ENCODE data around the gene IFT88. TPM values are rescaled to one million over a fixed set of nuclear protein-coding genes. Genes with fewer than 3 reads are reported as not detected.

IFT88 gene
- polyA plus RNA-seq, 3 donors = 2.9 to 4.5 (median 4.1) TPM

DNA sequence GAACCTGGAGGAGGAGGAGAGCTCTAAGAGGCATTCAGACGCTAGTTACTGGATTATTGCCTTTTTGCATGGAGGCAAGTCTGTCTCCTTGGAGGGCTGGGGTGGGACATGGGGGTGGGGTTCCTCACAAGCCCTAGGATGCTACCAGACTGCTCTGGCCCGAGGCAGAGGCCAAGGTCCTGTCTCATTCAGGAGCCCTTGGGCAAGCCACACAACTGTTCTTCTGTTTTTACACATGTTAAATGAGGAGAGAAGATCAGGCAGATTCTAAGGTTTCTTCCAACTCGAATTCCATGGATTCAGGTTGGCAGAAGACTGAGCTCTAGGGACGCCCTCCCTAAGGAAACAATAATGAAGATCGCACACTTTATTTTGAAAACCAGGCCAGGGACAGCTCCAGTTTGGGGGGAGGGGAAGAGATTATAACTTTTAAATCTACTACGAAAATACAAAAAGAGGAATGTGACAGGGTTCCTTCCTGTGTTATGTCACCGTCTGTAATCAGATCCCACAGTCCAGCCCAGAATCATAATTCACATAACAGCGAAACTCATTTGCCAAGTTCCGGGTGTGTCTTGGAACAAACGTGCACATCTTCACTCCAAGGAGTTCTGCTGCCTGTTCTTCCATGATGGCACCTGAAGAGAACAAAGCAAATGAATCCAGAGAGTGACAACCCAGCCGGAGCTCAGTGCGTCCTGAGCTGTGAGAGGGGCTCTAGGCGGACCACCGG lies 161.8 kb downstream of the IFT88 start:
- no peaks in the 10 kb centered on the region for H3K9me3 ChIP-seq (replicated peaks in 1 of 2; ENCODE audit: control insufficient read depth in 1 of 2, insufficient read depth in 1 of 2, low read length in 2 of 2)
- no peak overlapping the region for H3K4me2 ChIP-seq (replicated peaks; ENCODE audit: extremely low read depth, low read length, poor library complexity, severe bottlenecking)
- no peak overlapping the region for H3K4me3 Mint-ChIP-seq
- peaks cover 0 to 3% (median 0%) of the 10 kb centered on the region in 7 donors for H3K9me3 Mint-ChIP-seq
- peaks cover 14% of the 10 kb centered on the region for H3K4me1 Mint-ChIP-seq
- intact Hi-C loops (cut with micrococcal nuclease) = no loop called here
- no peaks in the 10 kb centered on the region for H3K36me3 ChIP-seq (replicated peaks in 1 of 2; ENCODE audit: control insufficient read depth in 1 of 2, insufficient read depth in 2 of 2, low read length in 2 of 2)
- peaks cover 3 to 4% of the 10 kb centered on the region in 2 donors for H3K36me3 Mint-ChIP-seq
- H3K27me3 Mint-ChIP-seq (ENCODE audit: low read depth in 3 of 3) = no peaks in the 10 kb centered on the region
- no peaks in the 10 kb centered on the region for H3K27me3 ChIP-seq (ENCODE audit: control insufficient read depth in 2 of 2, insufficient read depth in 2 of 2, low read length in 2 of 2)
- TF ChIP-seq CTCF (IDR thresholded peaks at IDR 0.05) = no peak
- peaks cover 0 to 3% of the 10 kb centered on the region in 2 donors for H3K4me1 ChIP-seq (ENCODE audit: control insufficient read depth in 1 of 2, insufficient read depth in 2 of 2, low read length in 2 of 2)
- H3K9ac ChIP-seq (ENCODE audit: insufficient read depth, low read length, poor library complexity, severe bottlenecking) = no peak overlapping the region
- 41% methylated on average over 6 of the region's 14 CpGs for WGBS (ENCODE audit: insufficient coverage)
- no peak overlapping the region for H3K27ac ChIP-seq (ENCODE audit: low read depth in 1 of 2, low read length in 2 of 2)
- no peak for DNase-seq
- no peaks in the 10 kb centered on the region for H4K20me1 ChIP-seq (ENCODE audit: insufficient read depth, low read length)
- no peak overlapping the region for H2AFZ ChIP-seq (ENCODE audit: insufficient read depth, low read depth, low read length, poor library complexity, severe bottlenecking)
- no peaks in the 10 kb centered on the region for H3K79me2 ChIP-seq (ENCODE audit: insufficient read depth, low read length)
- peak overlapping the region in 1 of 7 donors; percentile 57 for H3K27ac Mint-ChIP-seq
- no peak overlapping the region for H3K4me3 ChIP-seq (replicated peaks in 1 of 3; ENCODE audit: low read depth in 2 of 3, low read length in 3 of 3)

DNA sequence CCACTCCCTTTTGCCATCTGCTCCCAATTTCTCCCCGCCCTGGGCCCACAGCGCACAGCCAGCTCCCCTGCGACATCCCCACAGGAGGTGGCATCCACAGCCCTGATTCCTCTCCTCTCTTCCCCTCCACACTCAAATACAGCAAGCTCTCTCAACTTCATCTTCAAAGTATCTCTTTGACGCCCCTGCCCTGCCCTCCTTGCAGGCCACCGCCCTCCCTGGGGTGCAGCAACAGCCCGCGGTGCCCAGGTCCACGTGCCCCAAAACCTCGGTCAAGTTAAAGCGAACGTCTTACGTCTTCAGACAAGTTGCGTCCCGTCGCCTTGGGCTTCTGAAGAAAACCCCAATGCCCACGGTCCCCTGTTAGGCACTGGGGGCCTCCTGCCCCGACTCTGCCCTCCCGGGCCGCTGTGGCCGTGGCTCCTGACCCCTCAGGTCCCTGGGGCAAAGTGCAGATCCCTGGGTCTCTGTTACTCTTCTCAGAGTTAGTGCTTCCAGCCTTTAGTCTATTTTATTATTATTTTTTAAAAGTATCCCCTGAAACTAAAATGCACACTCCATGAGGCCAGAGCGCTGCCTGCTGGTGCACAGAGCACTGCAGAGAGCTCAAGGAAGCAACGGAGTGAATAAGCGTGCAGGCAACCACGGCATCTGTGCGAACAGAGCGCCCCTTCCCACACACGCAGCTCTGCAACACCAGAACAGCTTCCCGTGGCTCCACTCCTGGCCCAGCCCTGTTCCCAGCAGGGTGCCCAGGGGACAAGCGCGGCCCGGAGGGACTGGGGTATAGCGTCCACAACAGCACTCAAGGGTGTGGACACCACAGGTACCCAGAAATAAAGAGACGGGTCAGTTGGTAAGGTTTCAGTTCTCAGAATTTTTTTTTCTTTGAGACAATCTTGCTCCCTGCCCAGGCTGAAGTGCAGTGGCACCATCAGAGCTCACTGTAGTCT lies 163.0 kb downstream of the IFT88 start:
- H3K4me1 Mint-ChIP-seq = peaks cover 14% of the 10 kb centered on the region
- H3K9ac ChIP-seq (ENCODE audit: insufficient read depth, low read length, poor library complexity, severe bottlenecking) = no peak overlapping the region
- H2AFZ ChIP-seq (ENCODE audit: insufficient read depth, low read depth, low read length, poor library complexity, severe bottlenecking) = no peak overlapping the region
- H3K4me1 ChIP-seq (ENCODE audit: control insufficient read depth in 1 of 2, insufficient read depth in 2 of 2, low read length in 2 of 2) = peaks cover 0 to 3% of the 10 kb centered on the region in 2 donors
- H3K27ac Mint-ChIP-seq = no peak overlapping the region
- no peaks in the 10 kb centered on the region for H3K79me2 ChIP-seq (ENCODE audit: insufficient read depth, low read length)
- no peak overlapping the region for H3K4me3 Mint-ChIP-seq
- no peaks in the 10 kb centered on the region for H3K9me3 ChIP-seq (replicated peaks in 1 of 2; ENCODE audit: control insufficient read depth in 1 of 2, insufficient read depth in 1 of 2, low read length in 2 of 2)
- no peaks in the 10 kb centered on the region for H4K20me1 ChIP-seq (ENCODE audit: insufficient read depth, low read length)
- no peak for DNase-seq
- H3K4me2 ChIP-seq (replicated peaks; ENCODE audit: extremely low read depth, low read length, poor library complexity, severe bottlenecking) = no peak overlapping the region
- peaks cover 0 to under 1% (median 0%) of the 10 kb centered on the region in 3 donors for H3K27me3 Mint-ChIP-seq (ENCODE audit: low read depth in 3 of 3)
- no peaks in the 10 kb centered on the region for H3K36me3 ChIP-seq (replicated peaks in 1 of 2; ENCODE audit: control insufficient read depth in 1 of 2, insufficient read depth in 2 of 2, low read length in 2 of 2)
- H3K9me3 Mint-ChIP-seq = peaks cover 0 to 3% (median 0%) of the 10 kb centered on the region in 7 donors
- no peak overlapping the region for H3K4me3 ChIP-seq (replicated peaks in 1 of 3; ENCODE audit: low read depth in 2 of 3, low read length in 3 of 3)
- TF ChIP-seq CTCF (IDR thresholded peaks at IDR 0.05) = no peak
- peaks cover 3 to 4% of the 10 kb centered on the region in 2 donors for H3K36me3 Mint-ChIP-seq
- H3K27ac ChIP-seq (ENCODE audit: low read depth in 1 of 2, low read length in 2 of 2) = no peak overlapping the region
- intact Hi-C loops (cut with micrococcal nuclease) = no loop called here
- no peaks in the 10 kb centered on the region for H3K27me3 ChIP-seq (ENCODE audit: control insufficient read depth in 2 of 2, insufficient read depth in 2 of 2, low read length in 2 of 2)
- WGBS (ENCODE audit: insufficient coverage) = 92% methylated on average over 28 of the region's 33 CpGs
